Measurements from ENCODE around the gene HTT.

GRCh38 chr4:3026540-3026939 lies 47.9 kb upstream of the HTT start:
- no peak for TF ChIP-seq CTCF (IDR thresholded peaks at IDR 0.05; ENCODE audit: low read depth, low read length, missing input control)
- TF ChIP-seq REST (IDR thresholded peaks at IDR 0.05) = no peak
- TF ChIP-seq RAD21 (IDR thresholded peaks at IDR 0.05) = no peak
- no peak for TF ChIP-seq RXRA (IDR thresholded peaks at IDR 0.05)
